Endometrial microvascular endothelial cells (primary cell): ENCODE data around the gene EDC3. TPM values are rescaled to one million over a fixed set of nuclear protein-coding genes. Genes with fewer than 3 reads are reported as not detected.
"Not testable (repeated sequence)": the region's sequence is repeated elsewhere in the genome, so short reads cannot be mapped to it uniquely, and the experiment has no call there.

Experiments
- in situ Hi-C: cut with HindIII; loops from 2 replicates; pipeline ENCODE4 v1.10.0; 2017; ENCODE audit warnings: low sequenced_read_pairs, low pct_unique_long_range_greater_than_20kb; ENCODE audit errors: inconsistent ontology term
- total RNA-seq: library from RNA; depleted of rRNA; stranded (reverse); fragments of >200 nt; gene quantifications from one replicate; pipeline ENCODE4 v1.2.3, GENCODE V29; 2015; ENCODE audit errors: inconsistent ontology term

EDC3 gene, protein sequence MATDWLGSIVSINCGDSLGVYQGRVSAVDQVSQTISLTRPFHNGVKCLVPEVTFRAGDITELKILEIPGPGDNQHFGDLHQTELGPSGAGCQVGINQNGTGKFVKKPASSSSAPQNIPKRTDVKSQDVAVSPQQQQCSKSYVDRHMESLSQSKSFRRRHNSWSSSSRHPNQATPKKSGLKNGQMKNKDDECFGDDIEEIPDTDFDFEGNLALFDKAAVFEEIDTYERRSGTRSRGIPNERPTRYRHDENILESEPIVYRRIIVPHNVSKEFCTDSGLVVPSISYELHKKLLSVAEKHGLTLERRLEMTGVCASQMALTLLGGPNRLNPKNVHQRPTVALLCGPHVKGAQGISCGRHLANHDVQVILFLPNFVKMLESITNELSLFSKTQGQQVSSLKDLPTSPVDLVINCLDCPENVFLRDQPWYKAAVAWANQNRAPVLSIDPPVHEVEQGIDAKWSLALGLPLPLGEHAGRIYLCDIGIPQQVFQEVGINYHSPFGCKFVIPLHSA
- 14.2 TPM for total RNA-seq

- in situ Hi-C loops: no loop called here
These were observed at the start of gene EDC3 for GRCh38 chr15:74695597-74696397. Gene EDC3, minus strand, starts transcription at chr15:74696024. Its CDS starts 20,900 bp downstream, at chr15:74675124.

DNA sequence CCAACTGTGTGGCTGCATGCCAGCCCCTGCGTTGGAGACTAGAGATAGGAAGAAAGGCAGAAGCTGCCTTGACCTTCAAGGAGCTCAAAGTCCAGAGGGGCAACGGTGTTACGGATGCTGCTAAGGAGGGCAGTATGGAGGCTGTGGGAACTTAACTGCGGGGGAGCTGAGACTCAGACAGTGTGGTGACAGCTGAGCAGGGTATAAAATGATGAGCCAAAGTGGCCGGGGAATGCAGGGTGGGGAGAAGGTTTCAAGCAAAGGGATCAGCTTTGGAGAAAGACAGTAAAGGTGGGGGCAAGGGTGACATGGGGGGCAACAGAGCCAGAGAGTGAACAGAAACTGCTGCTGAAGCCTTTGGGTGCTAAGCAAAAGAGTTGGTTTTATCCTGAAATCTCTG, 46.6 kb upstream of the EDC3 start:
- in situ Hi-C loops: no loop called here

DNA sequence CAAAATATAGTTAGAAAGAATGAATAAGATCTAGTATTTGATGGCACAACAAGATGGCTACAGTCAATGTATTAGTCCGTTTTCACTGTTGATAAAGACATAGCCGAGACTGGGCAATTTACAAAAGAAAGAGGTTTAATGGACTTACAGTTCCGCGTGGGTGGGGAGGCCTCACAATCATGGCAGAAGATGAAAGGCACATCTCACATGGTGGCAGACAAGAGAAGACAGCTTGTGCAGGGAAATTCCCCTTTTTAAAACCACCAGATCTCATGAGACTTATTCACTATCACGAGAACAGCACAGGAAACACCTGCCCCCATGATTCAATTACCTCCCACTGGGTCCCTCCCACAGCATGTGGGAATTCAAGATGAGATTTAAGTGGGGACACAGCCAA, 42.4 kb upstream of the EDC3 start:
- in situ Hi-C loops: not testable (repeated sequence)

- in situ Hi-C loops: no loop called here
These were observed 39.5 kb upstream of the EDC3 start for GRCh38 chr15:74735305-74735704.

GRCh38 chr15:74733269-74733668, 37.4 kb upstream of the EDC3 start:
- in situ Hi-C loops: no loop called here

DNA sequence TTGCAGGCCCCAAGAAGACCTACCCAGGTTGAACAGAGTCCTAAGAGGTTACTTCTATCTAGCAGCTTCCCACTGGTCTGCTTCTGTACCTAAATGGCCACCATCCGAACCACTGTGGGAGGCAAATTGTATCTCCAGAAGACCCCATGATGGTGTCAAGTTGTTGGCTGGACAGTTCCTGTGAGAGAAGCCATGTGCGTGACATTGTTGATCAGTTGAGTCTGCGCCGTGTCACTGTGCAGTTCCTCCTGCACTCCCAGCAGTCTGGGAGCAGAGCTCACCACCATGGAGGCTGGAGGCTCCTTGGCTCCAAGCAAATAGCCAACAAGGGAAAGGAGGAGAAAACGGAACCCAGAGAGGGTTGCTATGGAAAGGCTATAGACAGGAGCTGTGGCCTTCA, 37.0 kb upstream of the EDC3 start:
- in situ Hi-C loops: no loop called here

- in situ Hi-C loops: no loop called here
These were observed 34.9 kb upstream of the EDC3 start for GRCh38 chr15:74730619-74731316.

- in situ Hi-C loops: not testable (repeated sequence)
These were observed 33.5 kb upstream of the EDC3 start for GRCh38 chr15:74729372-74729771.

- in situ Hi-C loops: not testable (repeated sequence)
These were observed 32.9 kb upstream of the EDC3 start for GRCh38 chr15:74728699-74729098.

- in situ Hi-C loops: no loop called here
These were observed 31.9 kb upstream of the EDC3 start for GRCh38 chr15:74727727-74728126.

- in situ Hi-C loops: no loop called here
These were observed 30.9 kb upstream of the EDC3 start for GRCh38 chr15:74726774-74727164.

GRCh38 chr15:74725845-74726773, 30.3 kb upstream of the EDC3 start:
- in situ Hi-C loops: no loop called here

- in situ Hi-C loops: no loop called here
These were observed 29.5 kb upstream of the EDC3 start, which contains the start of gene CYP1A1 for GRCh38 chr15:74725225-74725774. Gene CYP1A1, minus strand, starts transcription at chr15:74725528. Its CDS starts 2,431 bp downstream, at chr15:74723097.

GRCh38 chr15:74724570-74725224, 28.9 kb upstream of the EDC3 start:
- in situ Hi-C loops: no loop called here

DNA sequence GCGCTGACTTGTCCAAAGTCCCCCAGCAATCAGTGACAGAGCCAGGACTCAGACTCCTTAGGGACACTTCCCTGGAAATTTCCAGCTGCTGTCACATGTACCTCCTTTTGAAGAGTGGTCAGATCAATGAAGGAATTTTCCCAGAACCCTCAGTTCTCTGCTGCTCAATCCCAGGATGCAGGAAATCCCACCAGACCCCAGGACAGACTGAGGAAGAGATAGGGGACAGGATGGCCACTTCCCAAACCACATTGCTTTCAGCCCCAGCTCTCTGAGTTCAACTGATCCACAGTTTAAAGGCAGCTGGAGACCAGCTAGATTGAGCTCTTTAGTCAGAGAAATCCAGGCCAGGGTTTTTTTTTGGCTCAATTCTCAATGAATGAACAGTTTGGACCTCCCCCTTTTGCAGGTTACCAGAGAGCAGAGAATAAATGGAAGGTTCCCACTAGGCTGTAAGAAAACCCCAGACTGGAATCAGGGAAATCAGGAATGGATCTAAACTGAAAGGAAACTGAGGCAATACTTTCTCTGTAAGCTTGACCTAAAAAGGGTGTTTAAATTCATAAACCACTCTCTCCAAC, 28.0 kb upstream of the EDC3 start:
- in situ Hi-C loops: no loop called here

GRCh38 chr15:74723187-74723586, 27.4 kb upstream of the EDC3 start:
- in situ Hi-C loops: no loop called here

DNA sequence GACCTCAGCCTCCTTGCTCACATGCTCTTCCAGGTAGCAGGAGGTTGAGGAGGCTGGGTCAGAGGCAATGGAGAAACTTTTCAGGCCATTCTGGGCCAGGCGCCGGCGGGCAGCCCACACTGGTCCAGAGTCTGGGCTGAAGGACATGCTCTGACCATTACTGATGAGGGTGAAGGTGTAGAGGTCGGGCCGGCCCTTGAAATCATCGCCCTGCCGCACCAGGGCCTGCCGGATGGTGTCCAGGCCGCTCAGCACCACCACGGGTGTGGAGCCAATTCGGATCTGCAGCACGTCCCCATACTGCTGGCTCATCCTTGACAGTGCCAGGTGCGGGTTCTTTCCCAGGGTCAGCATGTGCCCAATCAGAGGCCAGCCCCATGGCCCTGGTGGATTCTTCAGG, 26.8 kb upstream of the EDC3 start:
- in situ Hi-C loops: no loop called here
